Measurements from ENCODE around the gene XPO6.

- no peak for TF ChIP-seq POLR2A (IDR thresholded peaks at IDR 0.05)
- TF ChIP-seq CTCF (IDR thresholded peaks at IDR 0.05) = no peak
Observed at GRCh38 chr16:28161626-28162025, 50.1 kb downstream of the XPO6 start.
